ENCODE data around the gene TUBE1. TPM values are rescaled to one million over a fixed set of nuclear protein-coding genes. Genes with fewer than 3 reads are reported as not detected.

The TUBE1 gene
- total RNA-seq, 1 experiment from 2014 or later, result 42.5 TPM

DNA sequence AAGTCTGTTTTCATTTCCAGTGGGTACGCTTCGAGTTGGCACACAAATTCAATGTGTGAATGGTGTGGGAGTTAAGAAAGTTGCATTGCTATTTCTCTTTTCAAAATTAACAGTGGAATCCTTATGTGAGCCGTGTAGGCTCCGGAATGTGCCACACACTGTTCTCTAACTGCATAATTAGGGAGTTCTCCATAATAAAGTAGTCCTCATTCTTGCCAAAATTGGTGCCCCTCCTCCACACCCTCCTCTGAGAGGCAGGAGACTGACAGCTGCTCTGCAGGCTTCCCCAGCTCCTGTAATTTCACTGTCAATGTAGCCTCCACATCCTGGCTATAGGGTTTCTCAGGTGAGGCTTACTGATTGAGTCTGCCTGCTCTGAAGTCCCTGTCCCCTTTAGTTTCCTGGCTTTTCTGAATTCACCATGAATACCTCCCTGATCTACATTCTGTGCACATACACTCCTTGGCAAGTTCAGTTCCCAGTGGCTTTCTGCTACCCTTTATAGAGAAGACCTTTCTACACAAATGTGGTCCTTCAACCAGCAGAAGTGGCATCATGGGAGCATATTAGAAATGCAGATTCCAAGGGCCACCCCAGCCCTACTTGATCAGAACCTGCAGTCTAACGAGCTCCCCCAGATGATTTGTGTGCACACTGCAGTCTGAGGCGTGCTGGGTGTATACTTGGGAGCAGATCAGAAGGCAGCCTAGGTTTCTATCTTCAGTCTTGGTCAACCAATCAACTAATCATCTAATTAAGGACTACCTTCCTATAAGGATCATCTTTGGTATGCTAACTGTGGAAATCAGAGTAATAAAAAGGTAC is 53.3 kb downstream of the TUBE1 start:
- Histone ChIP-seq H3K36me3 (ENCODE audit: control insufficient read depth in 1 of 2, insufficient read depth in 2 of 2, low read length in 2 of 2) (no peaks in the 10 kb centered on the region), H3K9me3 (ENCODE audit: control insufficient read depth in 1 of 2, insufficient read depth in 1 of 2, low read depth in 1 of 2, low read length in 2 of 2) (no peaks in the 10 kb centered on the region), H3K9ac (ENCODE audit: low read length) (no peak overlapping the region), H3K79me2 (ENCODE audit: insufficient read depth, low read length) (no peaks in the 10 kb centered on the region), H3K4me1 (ENCODE audit: control insufficient read depth in 1 of 2, insufficient read depth in 2 of 2, low read length in 2 of 2) (peaks cover 0 to 9% of the 10 kb centered on the region in 2 experiments; a peak in 2 of 4 replicates), H3K27ac (ENCODE audit: low read depth, low read length) (no peak overlapping the region), H3K4me3 (replicated peaks in 1 of 2; ENCODE audit: low read depth in 1 of 2, low read length in 2 of 2) (no peak overlapping the region), H3K27me3 (ENCODE audit: insufficient read depth, low read length) (0 out of 2 replicates have a peak, but pooled peaks cover 4% of the 10 kb centered on the region), H3K4me2 (ENCODE audit: low read length) (no peak overlapping the region), H3K9me2 (ENCODE audit: insufficient read depth) (no peaks in the 10 kb centered on the region), H4K20me1 (ENCODE audit: insufficient read depth) (no peaks in the 10 kb centered on the region), H2AFZ (ENCODE audit: low read depth, low read length, poor library complexity, severe bottlenecking) (no peak overlapping the region)
- ATAC-seq, result no peak
- BruUV-seq (replicated peaks), result no TSS peak
- POLR2A ChIA-PET, result no interaction called here
- RAD21 ChIA-PET (ENCODE audit: low non-redundant PET in 1 of 2, low total read pairs in 2 of 2, uncharacterized antibody in 2 of 2, unreplicated experiment in 2 of 2), result no interaction called here
- intact Hi-C loops (cut with micrococcal nuclease), result no loop called here
- CTCF ChIA-PET, result interaction anchor here (0.9 kb wide), 1 partner anchor 324 kb away, joined by 3 read pairs; no protein-coding TSS in a partner anchor
- DNase-seq (ENCODE audit: low read depth, low spot score), result no peak
- no peak for TF ChIP-seq CEBPB (IDR thresholded peaks at IDR 0.05; ENCODE audit: low read depth)
- TF ChIP-seq YY1 (IDR thresholded peaks at IDR 0.05; ENCODE audit: extremely low read depth, insufficient replicate concordance, low read depth, low read length), result no peak
- TF ChIP-seq FOSL1 (IDR thresholded peaks at IDR 0.05; ENCODE audit: low read depth), result no peak
- TF ChIP-seq, protein P1, sequence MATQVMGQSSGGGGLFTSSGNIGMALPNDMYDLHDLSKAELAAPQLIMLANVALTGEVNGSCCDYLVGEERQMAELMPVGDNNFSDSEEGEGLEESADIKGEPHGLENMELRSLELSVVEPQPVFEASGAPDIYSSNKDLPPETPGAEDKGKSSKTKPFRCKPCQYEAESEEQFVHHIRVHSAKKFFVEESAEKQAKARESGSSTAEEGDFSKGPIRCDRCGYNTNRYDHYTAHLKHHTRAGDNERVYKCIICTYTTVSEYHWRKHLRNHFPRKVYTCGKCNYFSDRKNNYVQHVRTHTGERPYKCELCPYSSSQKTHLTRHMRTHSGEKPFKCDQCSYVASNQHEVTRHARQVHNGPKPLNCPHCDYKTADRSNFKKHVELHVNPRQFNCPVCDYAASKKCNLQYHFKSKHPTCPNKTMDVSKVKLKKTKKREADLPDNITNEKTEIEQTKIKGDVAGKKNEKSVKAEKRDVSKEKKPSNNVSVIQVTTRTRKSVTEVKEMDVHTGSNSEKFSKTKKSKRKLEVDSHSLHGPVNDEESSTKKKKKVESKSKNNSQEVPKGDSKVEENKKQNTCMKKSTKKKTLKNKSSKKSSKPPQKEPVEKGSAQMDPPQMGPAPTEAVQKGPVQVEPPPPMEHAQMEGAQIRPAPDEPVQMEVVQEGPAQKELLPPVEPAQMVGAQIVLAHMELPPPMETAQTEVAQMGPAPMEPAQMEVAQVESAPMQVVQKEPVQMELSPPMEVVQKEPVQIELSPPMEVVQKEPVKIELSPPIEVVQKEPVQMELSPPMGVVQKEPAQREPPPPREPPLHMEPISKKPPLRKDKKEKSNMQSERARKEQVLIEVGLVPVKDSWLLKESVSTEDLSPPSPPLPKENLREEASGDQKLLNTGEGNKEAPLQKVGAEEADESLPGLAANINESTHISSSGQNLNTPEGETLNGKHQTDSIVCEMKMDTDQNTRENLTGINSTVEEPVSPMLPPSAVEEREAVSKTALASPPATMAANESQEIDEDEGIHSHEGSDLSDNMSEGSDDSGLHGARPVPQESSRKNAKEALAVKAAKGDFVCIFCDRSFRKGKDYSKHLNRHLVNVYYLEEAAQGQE (IDR thresholded peaks at IDR 0.05; ENCODE audit: low read depth), result no peak
- no peak for TF ChIP-seq JUND (IDR thresholded peaks at IDR 0.05)
- TF ChIP-seq RAD21 (IDR thresholded peaks at IDR 0.05; ENCODE audit: low read depth), result no peak
- TF ChIP-seq SP1 (IDR thresholded peaks at IDR 0.05; ENCODE audit: low read depth), result no peak
- TF ChIP-seq, protein P2, sequence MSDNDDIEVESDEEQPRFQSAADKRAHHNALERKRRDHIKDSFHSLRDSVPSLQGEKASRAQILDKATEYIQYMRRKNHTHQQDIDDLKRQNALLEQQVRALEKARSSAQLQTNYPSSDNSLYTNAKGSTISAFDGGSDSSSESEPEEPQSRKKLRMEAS (IDR thresholded peaks at IDR 0.05), result no peak
- no peak for TF ChIP-seq EZH2phosphoT487 (IDR thresholded peaks at IDR 0.05; ENCODE audit: borderline replicate concordance)

Measured in HCT116 (cell line).